HepG2 (cell line): ENCODE measurements around the gene SLX4. TPM values are rescaled to one million over a fixed set of nuclear protein-coding genes. Genes with fewer than 3 reads are reported as not detected.

ENCODE experiments used
- FOXM1 ChIP-seq: sonication (generic); formaldehyde crosslinking; IDR thresholded peaks from 2 replicates; pipeline ENCODE4 v1.5.0; 2020; ENCODE audit warnings: missing genetic modification reagents
- HNF1A ChIP-seq, 2 experiments: sonication (generic) in 1 of 2; formaldehyde crosslinking in 1 of 2; IDR thresholded peaks; 2 replicates each; pipeline versions ENCODE4 v1.4.0 to v1.6.1; 2016 to 2020; ENCODE audit warnings: borderline replicate concordance in 1 of 2, low read depth in 1 of 2, mild to moderate bottlenecking in 1 of 2, missing genetic modification reagents in 1 of 2
- IKZF4 ChIP-seq: sonication (generic); formaldehyde crosslinking; IDR thresholded peaks from 2 replicates; pipeline ENCODE4 v1.5.1; 2020; ENCODE audit warnings: borderline replicate concordance, mild to moderate bottlenecking, low read depth, missing genetic modification reagents; ENCODE audit errors: not compliant biosample characterization
- RAD51 ChIP-seq: fragments of 450-650 bp; IDR thresholded peaks from 2 replicates; pipeline ENCODE4 v1.6.1; 2016; ENCODE audit warnings: borderline replicate concordance
- SNRNP70 ChIP-seq: fragments of 200-400 bp; formaldehyde crosslinking; IDR thresholded peaks from 2 replicates; pipeline ENCODE4 v1.6.1; 2017; ENCODE audit warnings: mild to moderate bottlenecking, low read depth, low read length, moderate library complexity
- ZFP36L1 ChIP-seq: sonication (generic); formaldehyde crosslinking; IDR thresholded peaks from 2 replicates; pipeline ENCODE4 v1.8.0; 2022; ENCODE audit warnings: mild to moderate bottlenecking, missing genetic modification reagents, moderate library complexity
- ZSCAN20 ChIP-seq: sonication (generic); formaldehyde crosslinking; IDR thresholded peaks from 2 replicates; pipeline ENCODE4 v1.4.0; 2020; ENCODE audit warnings: missing genetic modification reagents, mild to moderate bottlenecking, borderline replicate concordance
- polyA plus RNA-seq, 8 experiments: library from polyadenylated mRNA; depleted of rRNA in 3 of 8; stranded (reverse) in 7 of 8; unstranded in 1 of 8; fragments of >200 nt; fragmentation: Illumina TruSeq in 4 of 8; extraction: Trizol in 4 of 8; gene quantifications; 2 replicates each; pipeline versions ENCODE4 v1.2.1 to v1.2.3, GENCODE V29; 2011 to 2016; ENCODE audit warnings: low read depth in 4 of 8, missing spikeins in 1 of 8, mixed read lengths in 1 of 8; ENCODE audit not compliant: insufficient read depth in 1 of 8
- total RNA-seq, 5 experiments: library from RNA; depleted of rRNA; stranded (reverse); fragments of >200 nt; fragmentation: Illumina TruSeq; extraction: Trizol; gene quantifications; 2 replicates each; pipeline ENCODE4 v1.2.3, GENCODE V29; 2016; ENCODE audit warnings: low read depth in 1 of 5

The SLX4 gene
- total and polyA plus RNA-seq, 2 of the 13 experiments (the other 11 are each of a cell fraction or from before 2014, with no cell fraction given), result 1.1 to 3.6 TPM

- TF ChIP-seq HNF1A (IDR thresholded peaks at IDR 0.05; ENCODE audit: low read depth) (no peak), HNF1A (CRISPR knock-in tag; IDR thresholded peaks at IDR 0.05; ENCODE audit: borderline replicate concordance) (peak; percentile 51; the same call in 1 of the 2 replicates), RAD51 (peak; percentile 39; the same call in 1 of the 2 replicates), ZFP36L1 (CRISPR knock-in tag) (no peak), FOXM1 (CRISPR knock-in tag) (no peak), IKZF4 (CRISPR knock-in tag) (no peak), SNRNP70 (no peak), ZSCAN20 (CRISPR knock-in tag) (peak; percentile 73; the same call in 1 of the 2 replicates)
Measured at GRCh38 chr16:3596101-3596861, 15.1 kb downstream of the SLX4 start (continued).
